Measurements from ENCODE around the gene GAS7.
"Not testable (repeated sequence)": the region's sequence is repeated elsewhere in the genome, so short reads cannot be mapped to it uniquely, and the experiment has no call there.

The GAS7 gene

GRCh38 chr17:10013365-10014112 is 184.9 kb downstream of the GAS7 start:
- POLR2A ChIA-PET: no interaction called here
- TF ChIP-seq ZNF384 (IDR thresholded peaks at IDR 0.05): no peak
- TF ChIP-seq BHLHE40 (IDR thresholded peaks at IDR 0.05; ENCODE audit: borderline replicate concordance): no peak
- no peak for TF ChIP-seq NFRKB (IDR thresholded peaks at IDR 0.05)
- TF ChIP-seq FOXK2 (IDR thresholded peaks at IDR 0.05): no peak
- no peak for TF ChIP-seq FOXA1 (IDR thresholded peaks at IDR 0.05)
- TF ChIP-seq CTBP1 (IDR thresholded peaks at IDR 0.05; ENCODE audit: borderline replicate concordance): no peak
- no peak for TF ChIP-seq ARNT (IDR thresholded peaks at IDR 0.05)
- no peak for TF ChIP-seq SP1 (IDR thresholded peaks at IDR 0.05)
- no peak for TF ChIP-seq SUZ12 (IDR thresholded peaks at IDR 0.05)
- TF ChIP-seq LEF1 (IDR thresholded peaks at IDR 0.05; ENCODE audit: borderline replicate concordance): no peak
- TF ChIP-seq ELF4 (IDR thresholded peaks at IDR 0.05): no peak
- TF ChIP-seq L3MBTL2 (conservative IDR thresholded peaks at IDR 0.05): no peak
- no peak for TF ChIP-seq FOXM1 (IDR thresholded peaks at IDR 0.05; ENCODE audit: borderline replicate concordance)
- TF ChIP-seq TARDBP (IDR thresholded peaks at IDR 0.05): no peak
- TF ChIP-seq, protein P1, sequence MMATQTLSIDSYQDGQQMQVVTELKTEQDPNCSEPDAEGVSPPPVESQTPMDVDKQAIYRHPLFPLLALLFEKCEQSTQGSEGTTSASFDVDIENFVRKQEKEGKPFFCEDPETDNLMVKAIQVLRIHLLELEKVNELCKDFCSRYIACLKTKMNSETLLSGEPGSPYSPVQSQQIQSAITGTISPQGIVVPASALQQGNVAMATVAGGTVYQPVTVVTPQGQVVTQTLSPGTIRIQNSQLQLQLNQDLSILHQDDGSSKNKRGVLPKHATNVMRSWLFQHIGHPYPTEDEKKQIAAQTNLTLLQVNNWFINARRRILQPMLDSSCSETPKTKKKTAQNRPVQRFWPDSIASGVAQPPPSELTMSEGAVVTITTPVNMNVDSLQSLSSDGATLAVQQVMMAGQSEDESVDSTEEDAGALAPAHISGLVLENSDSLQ (IDR thresholded peaks at IDR 0.05): no peak
- TF ChIP-seq HDGF (IDR thresholded peaks at IDR 0.05; ENCODE audit: borderline replicate concordance): no peak
- CTCF ChIA-PET: no interaction called here
- no peak for DNase-seq (ENCODE audit: extremely low spot score)

DNA sequence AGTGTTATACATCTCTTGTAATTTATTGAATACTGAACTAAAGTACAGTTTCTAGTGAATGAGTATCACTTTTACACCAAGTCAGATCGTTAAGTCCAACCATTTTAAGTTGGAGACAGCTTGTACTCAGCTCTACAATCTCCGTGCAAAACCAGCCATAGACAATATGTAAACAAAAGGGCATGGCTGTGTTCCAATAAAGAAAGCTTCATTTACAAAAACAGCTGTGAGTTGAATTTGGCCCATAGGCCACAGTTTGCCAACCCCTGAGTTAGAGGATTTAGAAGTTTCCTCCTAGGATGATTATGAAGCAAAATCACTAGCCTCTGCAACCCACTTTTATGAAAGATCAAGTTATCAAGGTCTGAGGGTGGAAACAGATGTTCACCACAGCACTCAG is 187.7 kb downstream of the GAS7 start:
- ChIA-PET POLR2A (no interaction called here), CTCF (no interaction called here)
- TF ChIP-seq CTBP1 (IDR thresholded peaks at IDR 0.05; ENCODE audit: borderline replicate concordance) (no peak), ZNF384 (IDR thresholded peaks at IDR 0.05) (no peak), ARNT (IDR thresholded peaks at IDR 0.05) (no peak), LEF1 (IDR thresholded peaks at IDR 0.05; ENCODE audit: borderline replicate concordance) (no peak), L3MBTL2 (conservative IDR thresholded peaks at IDR 0.05) (no peak), ELF4 (IDR thresholded peaks at IDR 0.05) (no peak), SP1 (IDR thresholded peaks at IDR 0.05) (no peak), TARDBP (IDR thresholded peaks at IDR 0.05) (no peak), NFRKB (IDR thresholded peaks at IDR 0.05) (no peak), BHLHE40 (IDR thresholded peaks at IDR 0.05; ENCODE audit: borderline replicate concordance) (no peak), FOXK2 (IDR thresholded peaks at IDR 0.05) (no peak), SUZ12 (IDR thresholded peaks at IDR 0.05) (no peak), FOXA1 (IDR thresholded peaks at IDR 0.05) (no peak), HDGF (IDR thresholded peaks at IDR 0.05; ENCODE audit: borderline replicate concordance) (no peak), FOXM1 (IDR thresholded peaks at IDR 0.05; ENCODE audit: borderline replicate concordance) (no peak)
- TF ChIP-seq, protein P1 (IDR thresholded peaks at IDR 0.05): no peak
- no peak for DNase-seq (ENCODE audit: extremely low spot score)

GRCh38 chr17:10003705-10004104 is 194.7 kb downstream of the GAS7 start:
- ChIA-PET CTCF (no interaction called here), POLR2A (no interaction called here)
- TF ChIP-seq ARNT (IDR thresholded peaks at IDR 0.05): no peak
- no peak for TF ChIP-seq FOXA1 (IDR thresholded peaks at IDR 0.05)
- TF ChIP-seq SUZ12 (IDR thresholded peaks at IDR 0.05): no peak
- no peak for TF ChIP-seq NFRKB (IDR thresholded peaks at IDR 0.05)
- no peak for TF ChIP-seq CTBP1 (IDR thresholded peaks at IDR 0.05; ENCODE audit: borderline replicate concordance)
- no peak for TF ChIP-seq FOXM1 (IDR thresholded peaks at IDR 0.05; ENCODE audit: borderline replicate concordance)
- TF ChIP-seq HDGF (IDR thresholded peaks at IDR 0.05; ENCODE audit: borderline replicate concordance): no peak
- TF ChIP-seq ZNF384 (IDR thresholded peaks at IDR 0.05): no peak
- TF ChIP-seq ELF4 (IDR thresholded peaks at IDR 0.05): no peak
- TF ChIP-seq SP1 (IDR thresholded peaks at IDR 0.05): no peak
- no peak for TF ChIP-seq BHLHE40 (IDR thresholded peaks at IDR 0.05; ENCODE audit: borderline replicate concordance)
- no peak for DNase-seq (ENCODE audit: extremely low spot score)

DNA sequence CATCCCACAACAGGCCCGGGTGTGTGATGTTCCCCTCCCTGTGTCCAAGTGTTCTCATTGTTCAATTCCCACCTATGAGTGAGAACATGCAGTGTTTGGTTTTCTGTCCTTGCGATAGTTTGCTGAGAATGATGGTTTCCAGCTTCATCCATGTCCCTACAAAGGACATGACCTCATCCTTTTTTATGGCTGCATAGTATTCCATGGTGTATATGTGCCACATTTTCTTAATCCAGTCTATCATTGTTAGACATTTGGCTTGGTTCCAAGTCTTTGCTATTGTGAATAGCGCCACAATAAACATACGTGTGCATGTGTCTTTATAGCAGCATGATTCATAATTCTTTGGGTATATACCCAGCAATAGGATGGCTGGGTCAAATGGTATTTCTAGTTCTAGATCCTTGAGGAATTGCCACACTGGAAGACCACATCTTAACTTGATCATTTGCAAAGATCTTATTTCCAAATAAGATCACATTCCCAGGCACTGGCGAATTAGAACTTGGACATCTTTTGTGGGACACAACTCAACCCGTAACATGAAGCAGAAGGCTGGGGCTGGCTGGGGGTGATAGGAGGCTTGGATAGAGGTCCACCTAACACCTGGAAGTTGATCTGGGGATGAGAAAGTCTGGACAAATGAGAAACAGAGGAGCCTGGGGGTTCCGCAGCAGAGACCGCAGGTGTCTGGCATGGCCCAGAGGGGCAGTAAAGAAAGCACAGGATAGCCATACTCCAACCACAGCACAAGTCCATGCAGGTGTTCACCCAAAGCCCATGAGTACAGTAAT is 195.6 kb downstream of the GAS7 start:
- CTCF ChIA-PET: not testable (repeated sequence)

GRCh38 chr17:10001306-10001873 is 197.0 kb downstream of the GAS7 start:
- ChIA-PET CTCF (no interaction called here), POLR2A (no interaction called here)
- DNase-seq (ENCODE audit: extremely low spot score): no peak
- TF ChIP-seq ARNT (IDR thresholded peaks at IDR 0.05) (no peak), BHLHE40 (IDR thresholded peaks at IDR 0.05; ENCODE audit: borderline replicate concordance) (no peak), ELF4 (IDR thresholded peaks at IDR 0.05) (no peak), TARDBP (IDR thresholded peaks at IDR 0.05) (no peak), FOXK2 (IDR thresholded peaks at IDR 0.05) (no peak), NFRKB (IDR thresholded peaks at IDR 0.05) (no peak), L3MBTL2 (conservative IDR thresholded peaks at IDR 0.05) (no peak), LEF1 (IDR thresholded peaks at IDR 0.05; ENCODE audit: borderline replicate concordance) (no peak), SP1 (IDR thresholded peaks at IDR 0.05) (no peak), FOXA1 (IDR thresholded peaks at IDR 0.05) (no peak), SUZ12 (IDR thresholded peaks at IDR 0.05) (no peak), CTBP1 (IDR thresholded peaks at IDR 0.05; ENCODE audit: borderline replicate concordance) (no peak), FOXM1 (IDR thresholded peaks at IDR 0.05; ENCODE audit: borderline replicate concordance) (no peak), ZNF384 (IDR thresholded peaks at IDR 0.05) (no peak), HDGF (IDR thresholded peaks at IDR 0.05; ENCODE audit: borderline replicate concordance) (no peak)
- TF ChIP-seq, protein P1 (IDR thresholded peaks at IDR 0.05): no peak

More for the DNA sequence above, 195.6 kb downstream of the GAS7 start:
- DNase-seq (ENCODE audit: extremely low spot score); POLR2A ChIA-PET: not testable (repeated sequence)
